Measurements from ENCODE around the gene NMRK2.
A peak's percentile ranks its signal among the peaks of the same experiment; 100 is the strongest.

NMRK2 gene

DNA sequence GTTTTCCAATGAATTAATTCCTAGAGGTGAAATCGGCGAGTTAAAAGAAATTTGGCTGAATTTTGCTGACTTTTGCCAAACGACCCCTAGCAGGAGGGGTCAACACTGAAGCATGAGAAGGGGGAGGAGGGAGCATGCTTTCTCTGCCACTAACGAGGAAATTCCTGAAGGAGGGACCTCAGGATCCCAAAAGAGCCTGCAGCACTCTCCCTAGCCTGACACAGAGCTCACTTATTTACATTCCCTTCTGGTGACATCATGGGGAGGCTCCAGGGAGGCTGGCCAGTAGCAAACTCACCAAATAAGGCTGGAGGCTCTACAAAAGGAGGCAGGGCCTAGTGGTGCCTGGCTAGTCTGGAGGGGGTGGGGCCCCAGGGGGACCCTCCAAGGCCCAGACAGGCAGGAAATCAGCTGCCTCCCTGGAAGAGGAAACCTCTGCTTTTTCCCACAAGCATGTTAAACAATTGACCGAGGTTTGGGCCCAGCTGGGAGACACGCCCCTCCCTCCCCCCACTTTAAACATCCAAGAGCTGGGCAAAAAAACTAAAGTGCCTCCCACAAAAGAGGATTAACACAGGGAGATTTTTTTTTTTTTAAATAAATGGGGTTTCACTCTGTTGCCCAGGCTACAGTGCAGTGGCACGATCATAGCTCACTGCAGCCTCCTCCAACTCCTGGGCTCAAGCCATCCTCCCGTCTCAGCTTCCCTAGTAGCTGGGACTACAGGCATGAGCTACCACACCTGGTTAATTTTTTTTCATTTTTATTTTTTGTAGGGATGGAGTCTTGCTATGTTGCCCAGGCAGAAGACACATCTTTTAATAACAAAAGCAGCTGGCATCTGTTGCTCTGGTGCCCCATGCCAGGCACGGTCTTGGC is 35.9 kb downstream of the NMRK2 start:
- DNase-seq (ENCODE audit: low read depth, low spot score): peak; percentile 88
- Histone ChIP-seq H3K9ac (ENCODE audit: insufficient read length) (peak overlapping the region; percentile 98), H3K4me3 (peak overlapping the region; percentile 93), H3K27ac (peak overlapping the region; percentile 92), H3K36me3 (ENCODE audit: insufficient read depth, low read length) (peaks cover 22% of the 10 kb centered on the region; the same call in 1 of the 2 replicates), H3K9me3 (ENCODE audit: low read depth, low read length) (no peaks in the 10 kb centered on the region)
- TF ChIP-seq FOXP2 (optimal IDR thresholded peaks at IDR 0.05; ENCODE audit: control extremely low read depth, extremely low read length, insufficient read depth): peak; percentile 68
- no peak for TF ChIP-seq POLR2AphosphoS5 (IDR thresholded peaks at IDR 0.05; ENCODE audit: borderline replicate concordance, low read depth, low read length)

DNA sequence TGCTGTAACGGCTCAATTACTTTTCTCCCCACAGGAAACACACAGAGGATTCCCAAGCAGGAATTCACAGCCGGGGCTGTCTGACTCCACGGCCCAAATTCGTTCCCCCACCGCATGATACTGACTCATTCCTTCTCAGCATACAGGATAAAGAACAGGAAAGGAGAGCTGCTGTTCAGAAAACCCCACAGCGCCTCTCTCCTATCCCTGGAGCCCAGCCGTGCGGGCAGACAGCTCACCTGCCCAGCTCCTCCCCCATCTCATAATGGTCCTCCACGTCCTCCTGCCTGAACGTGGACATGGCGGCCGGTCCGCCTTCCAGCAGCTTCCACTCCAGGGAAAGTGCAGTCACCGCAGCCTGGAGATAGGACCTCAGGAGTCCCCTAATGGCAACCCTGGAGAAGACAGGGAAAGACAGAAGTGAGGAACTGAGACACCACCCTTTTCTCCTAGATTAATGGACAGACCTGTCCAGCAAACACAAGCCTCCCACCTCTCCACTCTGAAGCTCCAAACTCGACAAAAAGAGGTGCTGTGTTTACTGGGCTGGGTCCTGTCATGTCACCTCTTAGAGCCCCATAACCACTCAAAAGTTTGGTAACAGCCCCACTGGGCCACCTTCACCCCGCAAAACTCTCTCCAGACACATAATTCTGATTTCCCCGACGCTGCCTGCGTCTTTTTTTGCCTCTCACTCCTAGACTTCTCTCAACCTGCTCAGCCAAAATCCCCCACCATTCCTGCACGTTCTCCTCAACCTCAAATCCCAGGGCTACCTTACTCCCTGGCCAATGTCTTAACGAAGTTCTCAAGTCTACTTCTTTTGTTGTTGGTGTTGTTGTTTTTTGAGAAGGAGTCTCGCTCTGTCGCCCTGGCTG is 36.8 kb downstream of the NMRK2 start:
- H3K27ac ChIP-seq: peak overlapping the region; percentile 92
- peak overlapping the region; percentile 93 for H3K4me3 ChIP-seq
- peak overlapping the region; percentile 98 for H3K9ac ChIP-seq (ENCODE audit: insufficient read length)
- DNase-seq (ENCODE audit: low read depth, low spot score): no peak
- H3K9me3 ChIP-seq (ENCODE audit: low read depth, low read length): no peaks in the 10 kb centered on the region
- TF ChIP-seq EZH2 (IDR thresholded peaks at IDR 0.05): no peak
- TF ChIP-seq FOXP2 (optimal IDR thresholded peaks at IDR 0.05; ENCODE audit: control extremely low read depth, extremely low read length, insufficient read depth): no peak
- no peak for TF ChIP-seq POLR2AphosphoS5 (IDR thresholded peaks at IDR 0.05; ENCODE audit: borderline replicate concordance, low read depth, low read length)
- H3K36me3 ChIP-seq (ENCODE audit: insufficient read depth, low read length): peaks cover 19% of the 10 kb centered on the region; the same call in 1 of the 2 replicates

DNA sequence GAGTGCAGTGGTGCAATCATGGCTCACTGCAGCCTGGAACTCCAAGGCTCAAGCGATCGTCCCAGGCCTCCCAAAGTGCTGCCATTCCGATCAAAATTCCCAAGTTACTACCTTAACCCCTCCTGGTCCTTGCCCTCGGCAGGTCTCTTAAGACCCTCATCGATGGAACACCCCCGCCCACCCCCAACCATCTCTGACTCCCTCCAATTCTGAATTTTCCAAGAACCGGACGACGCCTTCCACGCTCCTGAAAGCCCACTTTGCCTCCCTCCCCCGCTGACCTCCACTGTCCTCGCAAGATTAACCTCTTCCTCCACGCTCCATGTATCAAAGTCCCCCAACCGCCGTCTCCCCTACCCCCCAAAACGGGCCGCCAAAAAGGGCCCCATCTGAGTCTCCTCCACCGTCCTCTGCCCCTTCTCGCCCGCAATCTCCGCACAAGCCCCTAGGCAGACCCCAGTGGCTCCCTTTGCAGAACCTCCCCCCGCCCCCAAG is 37.5 kb downstream of the NMRK2 start:
- Histone ChIP-seq H3K36me3 (ENCODE audit: insufficient read depth, low read length) (peaks cover 22% of the 10 kb centered on the region), H3K9ac (ENCODE audit: insufficient read length) (peak overlapping the region; percentile 98), H3K4me3 (peak overlapping the region; percentile 93), H3K9me3 (ENCODE audit: low read depth, low read length) (no peaks in the 10 kb centered on the region), H3K27ac (peak overlapping the region; percentile 92)
- TF ChIP-seq FOXP2 (optimal IDR thresholded peaks at IDR 0.05; ENCODE audit: control extremely low read depth, extremely low read length, insufficient read depth) (no peak), EZH2 (IDR thresholded peaks at IDR 0.05) (no peak), POLR2AphosphoS5 (IDR thresholded peaks at IDR 0.05; ENCODE audit: borderline replicate concordance, low read depth, low read length) (no peak)
- DNase-seq (ENCODE audit: low read depth, low spot score): no peak

DNA sequence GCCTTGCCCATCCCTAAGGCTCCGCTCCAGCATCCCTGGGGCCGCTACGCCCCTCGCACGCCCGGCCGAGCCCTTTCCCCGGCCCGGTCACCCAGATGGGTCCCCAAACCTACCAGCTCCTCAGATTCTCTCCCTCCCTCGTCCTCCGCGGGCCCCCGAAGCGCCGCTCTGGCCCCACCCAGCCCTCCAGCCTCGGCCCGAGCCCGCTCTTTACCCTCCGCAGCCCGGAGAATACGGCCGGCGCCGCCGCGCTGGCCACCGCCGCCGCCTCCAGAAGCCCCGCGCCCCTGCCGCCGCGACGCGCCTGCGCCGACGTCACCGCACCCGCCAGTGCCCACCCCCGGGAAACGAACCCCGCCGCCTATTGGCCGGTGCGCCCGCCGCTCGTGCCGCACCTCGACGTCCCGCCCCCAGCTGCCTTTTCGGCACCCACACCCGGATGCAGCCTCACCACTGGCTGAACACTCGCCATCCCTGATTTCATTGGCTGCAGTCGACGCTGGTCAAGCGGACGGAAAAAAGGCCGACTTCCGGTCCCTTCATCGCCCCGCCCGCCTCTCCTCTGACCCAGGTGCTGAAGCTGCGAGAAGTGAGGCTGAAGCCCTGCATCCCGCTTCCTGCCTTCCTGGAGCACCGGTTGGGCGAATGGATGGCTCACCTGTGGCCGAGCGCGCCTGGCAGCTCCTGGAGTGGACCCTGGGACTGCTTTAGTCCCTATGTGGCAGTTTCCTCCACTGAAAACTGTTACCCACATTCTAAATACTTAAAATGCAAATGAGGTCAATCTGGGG is 38.1 kb downstream of the NMRK2 start, which contains the start of gene DAPK3:
Gene DAPK3, minus strand, starts transcription at position 292 of the 791 bp plus-strand sequence. CDS start 1,364 bp downstream, outside the sequence.
- no peak for TF ChIP-seq FOXP2 (optimal IDR thresholded peaks at IDR 0.05; ENCODE audit: control extremely low read depth, extremely low read length, insufficient read depth)
- TF ChIP-seq POLR2AphosphoS5 (IDR thresholded peaks at IDR 0.05; ENCODE audit: borderline replicate concordance, low read depth, low read length): peak; percentile 70; the same call in 1 of the 2 replicates
- Histone ChIP-seq H3K27ac (peak within 1 kb of the TSS; percentile 92), H3K36me3 (ENCODE audit: insufficient read depth, low read length) (peaks cover 25% of the 10 kb centered on the region)

DNA sequence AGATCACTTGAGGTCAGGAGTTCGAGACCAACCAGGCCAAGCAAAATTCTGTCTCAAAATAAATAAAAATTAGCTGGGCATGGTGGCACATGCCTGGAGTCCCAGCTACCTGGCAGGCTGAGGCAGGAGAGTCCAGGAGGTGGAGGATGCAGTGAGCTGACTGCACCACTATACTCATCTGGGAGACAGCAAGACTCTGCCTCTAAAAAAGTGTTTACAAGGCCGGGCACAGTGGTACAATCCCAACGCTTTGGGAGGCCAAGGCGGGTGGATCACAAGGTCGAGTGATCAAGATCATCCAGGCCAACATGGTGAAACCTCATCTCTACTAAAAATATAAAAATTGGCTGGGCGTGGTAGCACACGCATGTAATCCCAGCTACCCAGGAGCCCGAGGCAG is 42.3 kb downstream of the NMRK2 start:
- peaks cover 49% of the 10 kb centered on the region for H3K36me3 ChIP-seq (ENCODE audit: insufficient read depth, low read length)

More for the DNA sequence above, 38.1 kb downstream of the NMRK2 start, which contains the start of gene DAPK3:
- Histone ChIP-seq H3K4me3 (peak within 1 kb of the TSS; percentile 93), H3K9ac (ENCODE audit: insufficient read length) (peak within 1 kb of the TSS; percentile 98), H3K9me3 (ENCODE audit: low read depth, low read length) (no peaks in the 10 kb centered on the region)
- no peak for DNase-seq (ENCODE audit: low read depth, low spot score)

GRCh38 chr19:3975637-3976087 is 42.8 kb downstream of the NMRK2 start:
- H3K36me3 ChIP-seq (ENCODE audit: insufficient read depth, low read length): peaks cover 54% of the 10 kb centered on the region
- no peak overlapping the region for H3K4me3 ChIP-seq
- H3K27ac ChIP-seq: peak overlapping the region; percentile 73; the same call in 1 of the 2 replicates
- TF ChIP-seq EZH2 (IDR thresholded peaks at IDR 0.05): no peak
- TF ChIP-seq FOXP2 (optimal IDR thresholded peaks at IDR 0.05; ENCODE audit: control extremely low read depth, extremely low read length, insufficient read depth): no peak
- no peak for TF ChIP-seq POLR2AphosphoS5 (IDR thresholded peaks at IDR 0.05; ENCODE audit: borderline replicate concordance, low read depth, low read length)
- H3K9ac ChIP-seq (ENCODE audit: insufficient read length): no peak overlapping the region
- DNase-seq (ENCODE audit: low read depth, low spot score): no peak
- no peaks in the 10 kb centered on the region for H3K9me3 ChIP-seq (ENCODE audit: low read depth, low read length)

More for the DNA sequence above, 42.3 kb downstream of the NMRK2 start:
- no peak for TF ChIP-seq EZH2 (IDR thresholded peaks at IDR 0.05)
- TF ChIP-seq POLR2AphosphoS5 (IDR thresholded peaks at IDR 0.05; ENCODE audit: borderline replicate concordance, low read depth, low read length): no peak
- TF ChIP-seq FOXP2 (optimal IDR thresholded peaks at IDR 0.05; ENCODE audit: control extremely low read depth, extremely low read length, insufficient read depth): no peak
- Histone ChIP-seq H3K27ac (no peak overlapping the region), H3K9me3 (ENCODE audit: low read depth, low read length) (no peaks in the 10 kb centered on the region), H3K9ac (ENCODE audit: insufficient read length) (no peak overlapping the region), H3K4me3 (no peak overlapping the region)
- DNase-seq (ENCODE audit: low read depth, low spot score): no peak

GRCh38 chr19:3976495-3977241 is 43.8 kb downstream of the NMRK2 start:
- Histone ChIP-seq H3K27ac (no peak overlapping the region), H3K36me3 (ENCODE audit: insufficient read depth, low read length) (peaks cover 64% of the 10 kb centered on the region), H3K4me3 (no peak overlapping the region), H3K9me3 (ENCODE audit: low read depth, low read length) (no peaks in the 10 kb centered on the region), H3K9ac (ENCODE audit: insufficient read length) (no peak overlapping the region)
- no peak for DNase-seq (ENCODE audit: low read depth, low spot score)
- TF ChIP-seq EZH2 (IDR thresholded peaks at IDR 0.05) (no peak), POLR2AphosphoS5 (IDR thresholded peaks at IDR 0.05; ENCODE audit: borderline replicate concordance, low read depth, low read length) (0 out of 2 replicates have a peak, but pooled peaks have one; percentile 22), FOXP2 (optimal IDR thresholded peaks at IDR 0.05; ENCODE audit: control extremely low read depth, extremely low read length, insufficient read depth) (no peak)
